Kidney glomerular epithelial cell (primary cell): ENCODE measurements around the gene CSRP1.
A peak's percentile ranks its signal among the peaks of the same experiment; 100 is the strongest.
"Not testable (repeated sequence)": the region's sequence is repeated elsewhere in the genome, so short reads cannot be mapped to it uniquely, and the experiment has no call there.

Experiments
- DNase-seq: peaks from one replicate; lab custom pipeline; 2025; lab: John Stamatoyannopoulos, UW

CSRP1 gene

DNA sequence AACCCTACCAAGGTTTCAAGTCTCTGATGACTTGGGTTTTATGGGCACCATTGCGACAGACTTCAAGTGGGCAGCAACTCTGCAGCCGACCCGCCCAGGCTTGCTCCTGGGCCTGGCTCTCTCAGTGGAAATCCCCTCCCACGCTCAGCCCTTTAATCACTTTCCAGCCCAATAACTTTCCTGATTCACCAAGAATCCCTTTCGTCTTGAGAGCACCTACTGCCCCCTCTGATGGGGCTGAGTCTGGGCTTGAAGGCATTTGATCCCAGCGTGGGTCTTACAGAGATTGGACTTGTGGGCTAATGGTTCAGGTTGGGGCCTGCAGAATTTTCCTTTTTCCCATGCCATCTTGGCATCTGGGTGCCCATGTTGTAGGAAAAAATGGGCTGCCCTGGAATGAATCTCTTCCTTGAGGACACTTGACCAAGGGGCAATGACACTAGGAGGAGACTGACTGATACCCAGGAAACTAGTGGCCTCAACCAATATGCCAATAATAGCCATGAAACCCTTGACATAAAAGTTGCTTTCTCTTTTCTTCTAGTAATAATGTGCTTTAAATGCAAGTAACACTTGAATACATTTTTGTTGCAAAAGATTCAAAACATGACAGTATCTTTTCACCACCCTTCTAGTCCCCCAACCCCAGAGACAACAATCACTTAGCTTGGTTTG lies 30.1 kb downstream of the CSRP1 start:
- DNase-seq, result peak; percentile 93

DNA sequence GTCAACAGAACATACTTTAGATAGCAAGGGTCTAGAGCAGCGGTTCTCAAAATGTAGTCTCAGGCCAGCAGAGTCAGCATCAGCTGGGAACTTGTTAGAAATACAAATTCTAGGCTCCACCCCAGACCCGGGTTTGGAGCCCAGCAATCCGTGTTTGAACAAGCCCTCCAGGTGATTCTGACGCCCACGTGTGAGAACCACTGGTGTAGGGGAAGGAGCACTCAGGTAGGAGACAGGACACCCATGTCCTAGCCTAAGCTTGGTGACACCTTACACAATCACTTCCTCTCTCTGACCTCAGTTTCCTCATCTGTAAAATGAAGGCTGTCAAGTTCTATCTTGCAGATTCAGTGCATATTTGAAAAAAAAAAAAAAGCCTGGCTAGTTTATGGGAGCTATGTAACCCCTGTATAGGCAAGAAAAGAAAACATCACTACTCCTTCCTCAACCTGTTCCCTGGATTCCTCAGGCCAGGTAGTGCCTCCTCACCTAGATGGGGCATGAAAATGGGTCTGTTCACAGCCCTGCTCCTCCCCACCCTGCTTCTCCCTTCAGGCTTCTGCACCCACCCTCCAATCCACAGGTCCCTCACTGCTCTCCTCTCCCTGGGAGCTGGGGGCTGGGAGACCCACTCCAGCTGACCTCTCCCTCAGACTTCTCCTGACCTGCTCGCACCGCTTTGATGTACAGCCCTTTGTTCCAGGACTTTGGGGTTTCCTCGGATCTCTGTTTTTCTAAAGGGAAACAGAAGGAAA lies 30.8 kb downstream of the CSRP1 start:
- DNase-seq, result no peak

DNA sequence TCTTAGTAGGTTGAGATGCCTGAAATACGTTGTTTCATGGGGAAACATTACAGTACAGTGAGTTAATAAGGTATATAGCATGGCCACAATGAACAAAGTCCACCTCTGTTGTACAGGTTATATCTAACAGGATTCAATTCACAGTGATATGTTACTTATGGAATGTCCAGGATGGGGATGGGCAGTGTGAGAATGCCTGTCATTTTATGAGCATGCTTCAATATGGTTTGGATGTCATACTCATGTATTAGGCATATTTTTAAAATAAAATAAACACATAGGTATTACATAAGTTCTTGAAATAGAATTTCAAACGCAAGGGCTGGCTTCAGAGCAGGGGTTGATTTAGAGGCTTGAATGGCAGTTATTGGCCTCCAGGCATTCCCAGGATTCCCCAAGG lies 31.8 kb downstream of the CSRP1 start:
- DNase-seq, result no peak

DNA sequence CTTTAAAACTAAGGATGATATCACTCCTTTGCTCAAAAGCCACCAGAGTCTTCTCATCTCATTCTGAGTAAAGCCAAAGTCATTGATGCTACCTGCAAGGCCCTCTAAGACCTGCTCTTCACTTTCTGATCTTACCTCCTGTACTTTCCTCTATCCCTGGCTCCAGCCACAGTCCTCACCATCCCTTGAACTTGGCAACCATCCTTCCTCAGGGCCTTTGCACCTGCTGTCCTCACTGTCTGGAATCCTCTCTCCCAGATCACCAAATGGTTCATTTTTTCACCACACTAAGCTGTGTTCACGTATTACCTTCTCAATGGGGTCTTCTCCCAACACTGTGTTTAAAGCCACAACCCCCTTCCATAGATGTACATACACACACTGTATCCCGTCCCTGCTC lies 33.6 kb downstream of the CSRP1 start:
- no peak for DNase-seq

DNA sequence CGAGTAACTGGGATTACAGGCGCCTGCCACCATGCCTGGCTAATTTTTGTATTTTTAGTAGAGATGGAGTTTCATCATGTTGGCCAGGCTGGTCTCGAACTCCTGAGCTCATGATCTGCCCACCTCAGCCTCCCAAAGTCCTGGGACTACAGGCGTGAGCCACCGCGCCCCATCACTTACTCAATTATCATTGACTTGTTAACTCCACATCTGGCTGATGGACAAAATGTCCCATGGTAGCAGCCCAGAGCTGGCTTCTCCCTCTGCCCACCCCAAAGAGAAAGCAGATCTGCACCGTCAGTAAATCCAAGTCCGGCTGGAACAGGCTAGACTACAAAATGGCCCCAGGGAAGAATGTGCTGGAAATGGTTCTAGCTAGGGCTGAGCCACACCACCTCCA lies 34.6 kb downstream of the CSRP1 start:
- not testable (repeated sequence) for DNase-seq

DNA sequence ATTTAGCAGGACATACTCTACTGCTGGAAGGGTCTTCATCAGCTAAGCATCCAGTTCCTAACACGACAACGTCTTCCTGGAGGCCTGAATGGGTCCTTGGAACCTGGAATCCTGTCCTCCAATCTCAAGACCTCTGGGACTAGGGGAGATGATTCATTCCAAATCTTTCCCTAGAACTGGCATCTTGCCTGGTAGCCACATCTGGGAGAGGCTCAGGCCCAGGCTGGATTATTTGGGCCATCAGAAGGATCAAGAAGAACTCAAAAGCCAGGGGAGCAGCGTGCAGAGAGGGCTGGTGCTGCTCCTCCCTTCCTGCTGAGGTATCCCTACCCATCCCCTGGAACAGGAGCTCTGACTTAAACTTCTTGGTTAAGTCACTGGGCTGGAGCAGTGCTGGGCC lies 35.2 kb downstream of the CSRP1 start:
- no peak for DNase-seq

DNA sequence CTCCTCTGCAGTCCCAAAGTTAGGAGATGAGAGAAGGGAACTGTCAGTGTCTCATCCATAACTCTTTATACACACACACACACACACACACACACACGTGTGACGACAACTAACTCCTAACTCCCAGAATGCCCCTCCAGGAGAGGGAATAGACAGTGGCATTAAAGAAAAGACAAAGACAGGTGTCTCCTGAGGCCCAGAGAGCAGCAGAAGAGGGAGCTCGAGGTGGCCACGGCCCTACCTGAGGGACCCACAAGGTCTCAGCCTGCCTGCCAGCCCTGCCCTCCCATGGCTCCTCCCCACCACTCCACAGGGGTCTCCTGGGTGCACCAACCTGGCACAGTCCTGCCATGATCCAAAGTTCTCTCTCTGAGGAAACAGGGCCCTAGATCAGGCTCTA lies 36.3 kb downstream of the CSRP1 start:
- DNase-seq, result no peak

DNA sequence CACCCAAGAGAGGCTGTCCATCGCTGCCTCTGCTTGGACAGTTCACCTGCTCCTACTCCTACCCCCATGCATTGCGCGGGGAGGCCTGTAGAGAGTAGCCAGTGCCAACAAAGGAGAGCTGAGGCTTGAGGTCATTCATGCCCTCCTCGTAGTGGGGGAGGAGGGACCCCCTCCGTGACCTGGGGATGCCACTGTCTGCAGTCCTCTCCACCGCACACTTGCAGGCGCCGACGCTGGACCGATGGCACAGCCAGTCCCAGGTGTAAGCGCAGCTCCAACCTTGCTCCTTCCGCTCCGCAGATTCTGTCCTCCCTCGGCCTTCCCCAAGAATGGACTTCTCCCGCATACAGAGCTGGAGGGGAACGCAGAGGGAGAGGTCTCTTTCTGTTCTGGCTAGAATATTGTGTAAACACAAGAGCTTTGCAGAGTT lies 37.3 kb downstream of the CSRP1 start:
- DNase-seq, result no peak

DNA sequence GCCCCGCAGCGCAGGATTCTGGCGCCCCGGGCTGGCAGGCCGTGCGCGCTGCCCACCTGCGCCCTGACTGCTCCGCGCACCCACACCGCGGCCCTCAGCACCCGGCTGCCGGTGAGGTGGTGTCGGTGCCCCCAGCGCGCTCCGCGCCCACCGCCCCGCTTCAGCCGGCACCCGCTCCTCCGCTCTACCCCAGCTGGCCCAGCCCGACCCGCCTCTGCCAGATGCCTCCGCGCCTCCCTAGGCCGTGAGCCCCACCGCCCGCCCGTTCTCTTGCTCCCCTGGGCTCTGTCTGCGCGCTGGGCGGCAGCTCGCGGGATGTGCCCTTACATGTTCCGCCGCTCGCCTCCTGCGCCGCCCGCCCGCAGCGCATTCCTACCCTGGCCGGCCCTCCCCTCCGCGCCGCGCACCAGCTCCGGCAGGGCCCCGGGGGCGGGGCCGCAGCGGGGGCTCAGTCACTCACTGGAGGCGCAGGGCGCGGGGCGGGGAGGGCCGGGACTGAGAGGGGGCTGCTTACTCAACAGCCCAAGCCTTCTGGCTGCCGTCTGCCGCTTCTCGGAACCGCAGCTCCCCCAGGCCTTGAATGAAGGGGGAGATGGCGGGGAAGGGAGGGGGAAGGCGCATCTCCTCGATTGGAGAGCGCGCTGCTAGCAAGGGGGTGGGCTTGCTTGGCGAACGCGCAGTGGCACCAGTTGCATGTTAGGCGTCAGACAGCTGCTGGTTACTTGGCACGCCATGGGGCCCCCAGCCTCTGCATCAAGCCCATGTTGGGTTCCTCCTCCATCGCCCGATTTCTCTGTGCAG lies 37.9 kb downstream of the CSRP1 start, which contains the start of gene PHLDA3:
TSS of gene PHLDA3 (minus strand) at position 345 of the 801 bp plus-strand sequence. CDS start 402 bp downstream, outside the sequence.
- peak; percentile 82 for DNase-seq

DNA sequence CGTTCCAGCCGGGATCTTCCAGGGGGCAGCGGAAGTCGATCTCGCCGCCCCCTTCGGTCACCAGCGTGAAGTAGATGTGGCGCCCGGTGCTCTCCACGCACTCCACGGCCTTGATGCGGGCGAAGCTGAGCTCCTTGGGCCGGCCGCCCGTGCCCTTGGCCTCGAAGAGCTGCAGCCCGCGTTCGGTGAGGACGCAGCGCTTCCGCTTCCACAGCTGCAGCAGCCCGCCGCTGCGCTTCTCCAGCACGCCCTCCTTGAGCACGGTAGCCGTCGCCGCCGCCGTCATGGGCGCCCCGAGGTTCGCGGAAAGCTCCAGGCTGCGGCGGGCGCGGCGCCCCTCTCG lies 38.5 kb downstream of the CSRP1 start:
- no peak for DNase-seq

DNA sequence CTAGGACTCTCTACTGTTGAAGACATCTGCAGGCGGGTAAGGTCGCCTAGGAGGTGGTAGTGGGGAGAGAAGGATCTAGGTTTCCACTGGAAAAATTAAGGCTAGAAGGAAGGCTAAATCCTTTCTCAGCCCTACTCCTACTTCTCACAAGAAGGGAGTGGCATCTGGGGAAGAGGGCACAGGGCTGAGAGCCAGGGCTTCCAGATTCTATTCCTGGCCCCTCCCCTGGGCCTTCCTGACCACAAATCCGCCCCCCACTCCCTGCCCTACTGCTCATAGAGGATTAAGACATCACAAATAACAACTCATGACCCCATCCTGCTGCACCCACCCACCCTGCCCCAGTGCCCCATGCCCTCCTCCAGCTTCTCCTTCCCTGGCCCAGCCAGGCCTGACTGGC lies 40.4 kb downstream of the CSRP1 start:
- DNase-seq, result no peak

DNA sequence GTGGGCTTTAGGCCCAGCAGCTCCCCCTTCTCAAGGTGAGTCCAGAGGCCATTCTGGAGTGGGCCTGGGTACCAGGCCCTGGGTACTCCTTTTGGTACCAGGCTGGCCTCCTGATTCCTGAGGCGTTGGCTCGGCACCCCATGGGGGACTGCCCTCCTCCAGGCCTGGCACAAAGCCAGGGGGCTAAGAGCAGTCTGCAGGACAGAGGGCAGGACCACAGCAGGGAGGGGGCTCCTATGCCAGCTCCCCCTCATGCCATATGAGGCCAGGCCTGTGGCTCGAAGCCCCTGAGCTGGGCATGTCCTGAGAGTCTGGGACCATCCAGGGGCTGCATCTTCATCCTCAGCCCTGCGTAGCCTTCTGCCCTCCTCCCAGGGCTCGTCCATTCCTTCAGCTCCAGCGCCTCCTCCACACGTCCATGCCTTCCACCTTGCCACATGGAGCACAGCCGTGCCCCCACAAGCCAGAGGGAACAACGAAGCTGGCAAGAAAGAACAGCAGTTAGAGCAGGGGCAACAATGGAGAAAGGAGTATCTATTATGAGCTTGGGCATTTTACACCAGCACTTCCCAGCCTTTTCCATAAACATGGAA lies 41.1 kb downstream of the CSRP1 start:
- DNase-seq, result no peak

DNA sequence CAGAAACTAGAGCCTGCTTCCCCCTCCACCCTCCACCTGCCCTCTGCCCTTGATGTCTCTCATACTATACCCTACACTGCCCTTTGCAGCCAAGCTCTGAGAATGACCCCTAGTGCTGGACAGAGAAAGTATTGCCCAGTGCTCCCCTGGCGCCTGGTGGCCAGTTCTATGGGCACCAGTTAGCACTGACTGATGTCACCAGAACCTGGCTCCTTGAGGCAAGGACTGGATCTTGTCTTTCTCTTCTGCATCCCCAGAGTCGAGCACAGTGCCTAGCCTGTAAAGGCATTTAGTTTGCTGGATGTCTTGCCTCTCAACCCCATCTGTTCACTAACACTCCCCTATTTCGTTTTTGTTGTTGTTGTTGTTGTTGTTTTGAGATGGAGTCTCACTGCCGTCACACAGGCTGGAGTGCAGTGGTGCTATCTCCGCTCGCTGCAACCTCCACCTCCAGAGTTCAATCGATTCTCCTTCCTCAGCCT lies 43.8 kb downstream of the CSRP1 start:
- DNase-seq, result peak; percentile 21

DNA sequence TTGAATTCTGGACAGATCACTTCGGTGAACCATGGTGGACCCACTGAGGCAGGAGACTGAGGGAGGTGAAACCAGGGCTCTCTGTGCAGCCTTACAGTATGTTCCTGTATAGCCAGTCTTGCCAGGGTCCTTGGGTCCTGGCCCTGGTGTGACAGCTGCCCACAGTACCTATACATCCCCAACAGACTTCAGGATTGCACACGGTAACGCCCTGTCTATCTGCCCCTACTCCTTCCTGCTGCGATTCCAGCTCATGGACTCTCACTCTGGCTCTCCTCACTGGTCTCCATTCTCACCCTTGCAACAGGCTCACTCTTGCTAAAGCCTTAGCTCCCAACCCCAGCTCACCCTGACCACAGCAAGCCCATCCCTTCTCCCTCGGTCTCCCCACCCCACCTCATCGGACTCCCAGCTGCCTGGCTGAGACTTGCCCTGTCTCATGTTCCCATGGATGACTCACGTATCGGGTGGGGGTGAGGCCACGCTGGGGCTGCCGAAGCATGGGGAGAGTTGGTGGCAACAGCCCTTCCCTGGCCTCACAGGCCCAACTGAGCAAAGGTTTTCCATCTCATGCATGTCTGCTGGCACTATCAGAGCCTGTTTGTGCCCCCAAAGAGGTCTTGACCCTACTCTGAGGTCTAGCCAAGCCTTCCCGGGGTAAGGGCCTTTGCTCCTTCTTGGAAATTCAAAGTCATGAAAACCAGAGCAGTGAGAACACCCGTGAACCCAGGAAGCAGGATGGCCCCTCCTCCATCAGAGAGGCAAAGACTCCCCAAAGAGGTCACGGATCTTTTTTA lies 45.1 kb downstream of the CSRP1 start:
- peak; percentile 90 for DNase-seq

DNA sequence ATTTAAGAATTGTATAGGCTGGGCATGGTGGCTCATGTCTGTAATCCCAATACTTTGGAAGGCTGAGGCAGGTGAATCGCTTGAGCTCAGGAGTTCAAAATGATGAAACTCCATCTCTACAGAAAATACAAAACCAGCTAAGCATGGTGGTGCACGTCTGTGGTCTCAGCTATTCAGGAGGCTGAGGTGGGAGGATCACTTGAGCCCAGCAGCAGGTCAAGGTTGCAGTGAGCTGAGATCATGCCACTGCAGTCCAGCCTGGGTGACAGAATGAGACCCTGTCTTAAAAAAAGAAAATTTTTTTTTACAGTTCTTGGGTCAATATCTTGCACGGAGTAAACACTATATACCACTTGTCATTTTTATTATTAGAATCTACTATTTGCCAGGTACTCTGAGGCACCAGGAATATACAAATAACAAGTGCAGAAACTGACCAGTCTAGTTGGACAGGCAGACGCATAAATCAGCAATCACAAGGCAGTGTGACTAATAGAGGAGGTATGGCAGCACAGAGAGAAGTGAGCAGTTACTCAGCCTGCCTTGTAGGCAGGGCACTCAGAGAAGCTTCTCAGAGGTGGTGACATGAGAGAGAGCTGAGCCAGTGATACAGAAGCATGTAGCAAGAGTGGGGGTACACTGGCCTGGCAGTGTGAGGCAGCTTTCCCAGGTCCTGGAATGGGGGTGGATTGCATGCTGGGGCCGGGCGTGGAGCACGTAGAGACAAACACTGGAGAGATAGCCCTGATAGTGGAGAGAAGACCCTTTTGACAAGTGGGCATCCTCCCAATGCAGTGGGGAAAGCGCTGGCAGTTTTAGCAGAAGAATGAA lies 45.9 kb downstream of the CSRP1 start:
- DNase-seq, result peak; percentile 97

DNA sequence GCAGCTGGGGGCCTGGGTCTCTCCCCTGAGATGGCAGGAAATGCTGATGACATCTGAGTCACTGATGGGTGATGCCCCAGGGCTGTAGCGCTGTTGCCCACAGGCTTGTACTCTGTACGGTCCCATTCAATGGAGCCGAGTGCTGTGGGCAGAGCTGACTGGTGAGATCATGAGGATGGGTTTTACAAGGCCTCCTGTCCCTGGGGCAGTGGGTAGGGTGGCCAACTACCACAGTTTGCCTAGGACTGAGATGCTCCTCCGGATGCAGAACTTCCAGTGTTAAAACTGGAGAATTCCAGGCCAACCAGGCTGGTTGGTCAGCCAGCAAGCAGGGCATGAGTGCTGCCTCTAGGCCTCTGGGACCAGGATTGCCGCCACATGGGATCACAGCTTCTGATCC lies 47.1 kb downstream of the CSRP1 start:
- no peak for DNase-seq

DNA sequence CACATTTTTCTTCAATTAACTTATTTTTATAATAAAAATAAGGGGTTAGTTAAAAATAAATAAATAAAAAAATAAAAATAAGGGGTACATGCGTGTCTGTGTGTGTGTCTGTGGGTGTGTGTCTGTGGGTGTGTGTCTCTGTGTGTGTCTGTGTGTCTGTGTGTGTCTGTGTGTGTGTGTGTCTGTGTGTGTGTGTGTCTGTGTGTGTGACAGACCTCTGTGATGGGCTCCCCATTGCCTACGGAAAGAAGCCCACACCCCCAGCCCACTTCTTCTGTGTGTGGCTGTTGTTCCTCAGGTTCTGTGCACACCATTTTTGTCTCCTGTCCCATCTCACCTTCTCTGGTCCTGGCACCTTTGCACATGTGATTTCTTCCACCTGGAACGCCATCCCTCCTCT lies 47.9 kb downstream of the CSRP1 start:
- DNase-seq, result no peak

DNA sequence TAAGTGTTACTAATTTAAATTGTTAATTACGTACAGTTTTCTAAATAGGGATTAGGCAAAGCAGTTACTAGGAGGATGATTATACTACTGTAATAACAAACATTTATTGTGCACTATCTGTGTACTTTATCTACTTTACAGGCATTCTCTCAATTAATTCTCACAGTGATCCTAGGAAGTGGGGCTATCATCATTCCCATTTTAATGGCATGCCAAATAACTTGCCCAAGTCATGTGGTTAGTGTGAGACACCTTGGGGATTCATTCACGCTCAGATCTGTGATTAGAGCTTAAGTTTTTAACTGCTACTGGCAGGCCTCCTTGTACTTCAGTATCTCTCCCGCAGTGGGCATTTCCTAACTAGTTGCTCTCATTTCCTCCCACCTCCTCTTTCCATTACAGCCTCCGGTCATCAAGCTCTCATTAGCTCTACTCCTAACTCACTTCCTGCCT lies 49.4 kb downstream of the CSRP1 start:
- DNase-seq, result no peak

DNA sequence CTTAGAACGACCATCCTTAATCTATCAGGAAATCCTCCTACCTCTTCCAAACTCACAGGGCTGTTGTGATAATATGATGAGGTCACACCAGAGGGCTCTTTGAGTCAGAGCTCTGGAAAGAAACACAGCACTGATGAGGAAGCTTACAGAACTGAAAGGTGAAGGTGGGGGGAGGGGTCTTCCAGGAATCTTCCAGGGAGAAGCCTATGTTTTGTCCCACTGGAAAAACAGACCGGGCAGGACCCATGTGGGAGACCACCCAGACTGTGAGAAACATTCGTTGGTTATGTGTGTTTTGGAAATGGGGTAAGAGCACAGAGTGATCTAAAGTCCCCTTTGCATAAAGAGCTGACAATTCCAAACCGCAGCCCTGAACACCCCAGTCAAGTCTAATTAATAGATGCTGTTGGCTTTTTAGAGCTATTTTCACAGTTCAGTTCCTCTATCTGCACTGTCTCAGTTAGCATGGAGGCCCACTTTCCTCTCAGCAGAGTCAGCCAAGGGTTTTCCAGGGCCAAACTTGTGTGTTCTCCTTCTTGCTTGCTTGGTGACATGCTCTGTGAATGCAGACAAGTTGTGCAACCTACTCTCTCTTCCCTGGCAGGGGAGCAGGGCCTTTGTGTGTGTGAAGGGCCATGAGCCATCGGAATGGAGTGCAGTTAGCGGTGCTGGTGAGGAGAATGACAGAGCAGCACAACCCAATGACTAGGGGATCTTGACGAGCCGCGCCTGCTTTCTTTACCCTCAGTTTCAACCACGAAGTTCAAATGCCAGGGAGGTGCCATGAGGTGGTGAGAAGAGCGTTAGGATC lies 50.2 kb downstream of the CSRP1 start:
- DNase-seq, result peak; percentile 76

DNA sequence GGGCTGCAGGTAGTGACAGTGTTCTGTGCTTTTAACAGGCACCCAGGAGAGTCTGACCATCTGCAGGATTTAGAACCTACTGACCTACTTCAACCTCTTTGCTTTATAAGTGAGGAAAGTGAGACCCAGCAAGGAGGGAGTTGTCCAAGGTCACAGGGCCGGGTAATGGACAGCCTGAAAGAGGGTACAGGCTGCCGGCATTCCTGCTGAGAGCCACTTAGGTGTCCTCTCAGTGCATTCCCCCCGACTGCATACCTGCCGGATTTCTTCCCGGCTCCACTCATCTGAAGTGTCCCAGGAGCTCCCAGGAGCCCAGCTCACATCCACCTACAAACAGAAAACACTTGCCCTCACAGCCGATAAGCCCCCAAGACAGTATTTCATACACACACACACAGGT lies 51.8 kb downstream of the CSRP1 start:
- no peak for DNase-seq
